SJSA1 (cell line): Measurements from ENCODE around the gene NEK4. TPM values are rescaled to one million over a fixed set of nuclear protein-coding genes. Genes with fewer than 3 reads are reported as not detected.

Experiments used
- DNase-seq, 2 experiments: peaks; one replicate each; pipeline ENCODE4 v3.0.0-alpha.2; 2015 to 2020; ENCODE audit warnings: low spot score in 2 of 2, low read depth in 1 of 2
- H3K27ac ChIP-seq: fragments of 250-450 bp; sonication (Bioruptor Pico); 2 replicates; pipeline ENCODE4 v1.5.1; 2020; ENCODE audit warnings: mild to moderate bottlenecking, moderate library complexity
- H3K27me3 ChIP-seq: fragments of 250-450 bp; sonication (Bioruptor Pico); replicated peaks from 2 replicates; pipeline ENCODE4 v1.5.1; 2020; ENCODE audit warnings: mild to moderate bottlenecking, moderate library complexity
- H3K36me3 ChIP-seq: fragments of 250-450 bp; sonication (Bioruptor Pico); 2 replicates; pipeline ENCODE4 v1.5.1; 2020; ENCODE audit warnings: mild to moderate bottlenecking
- H3K4me1 ChIP-seq: fragments of 250-450 bp; sonication (Bioruptor Pico); replicated peaks from 2 replicates; pipeline ENCODE4 v1.6.1; 2021; ENCODE audit warnings: mild to moderate bottlenecking
- H3K4me3 ChIP-seq: fragments of 250-450 bp; sonication (Bioruptor Pico); 2 replicates; pipeline ENCODE4 v1.5.1; 2020; ENCODE audit warnings: mild to moderate bottlenecking
- H3K9me3 ChIP-seq: fragments of 250-450 bp; sonication (Bioruptor Pico); replicated peaks from 2 replicates; pipeline ENCODE4 v1.5.1; 2020; ENCODE audit warnings: mild to moderate bottlenecking
- total RNA-seq: library from RNA; depleted of rRNA; stranded (reverse); fragments of >200 nt; shearing (Covaris generic); gene quantifications from 2 replicates; pipeline ENCODE4 v1.2.3, GENCODE V29; 2014

Gene NEK4
- total RNA-seq, 1 experiment from 2014 or later: 12.6 TPM

GRCh38 chr3:52789746-52790040 lies 19.0 kb upstream of the NEK4 start:
- Histone ChIP-seq H3K4me1 (no peaks in the 10 kb centered on the region), H3K4me3 (no peak overlapping the region), H3K27me3 (no peaks in the 10 kb centered on the region), H3K27ac (no peak overlapping the region), H3K9me3 (no peaks in the 10 kb centered on the region), H3K36me3 (no peaks in the 10 kb centered on the region)
- DNase-seq: no peak

GRCh38 chr3:52788890-52789745 lies 18.4 kb upstream of the NEK4 start:
- Histone ChIP-seq H3K4me1 (no peaks in the 10 kb centered on the region), H3K27ac (no peak overlapping the region), H3K36me3 (no peaks in the 10 kb centered on the region), H3K27me3 (no peaks in the 10 kb centered on the region), H3K4me3 (no peak overlapping the region), H3K9me3 (no peaks in the 10 kb centered on the region)
- no peak for DNase-seq

- Histone ChIP-seq H3K4me1 (no peaks in the 10 kb centered on the region), H3K27ac (no peak overlapping the region), H3K9me3 (no peaks in the 10 kb centered on the region), H3K27me3 (no peaks in the 10 kb centered on the region), H3K36me3 (no peaks in the 10 kb centered on the region), H3K4me3 (no peak overlapping the region)
- no peak for DNase-seq
These were observed 17.2 kb upstream of the NEK4 start for GRCh38 chr3:52787672-52788625.

- no peaks in the 10 kb centered on the region for H3K4me1 ChIP-seq
- no peak for DNase-seq
- H3K36me3 ChIP-seq: no peaks in the 10 kb centered on the region
- H3K27ac ChIP-seq: no peak overlapping the region
- no peak overlapping the region for H3K4me3 ChIP-seq
- H3K9me3 ChIP-seq: no peaks in the 10 kb centered on the region
- H3K27me3 ChIP-seq: no peaks in the 10 kb centered on the region
These were observed 16.5 kb upstream of the NEK4 start for GRCh38 chr3:52787246-52787645.

- DNase-seq: no peak
- Histone ChIP-seq H3K4me3 (no peak overlapping the region), H3K9me3 (no peaks in the 10 kb centered on the region), H3K27ac (no peak overlapping the region), H3K4me1 (no peaks in the 10 kb centered on the region), H3K36me3 (no peaks in the 10 kb centered on the region), H3K27me3 (no peaks in the 10 kb centered on the region)
These were observed 15.8 kb upstream of the NEK4 start for GRCh38 chr3:52786330-52787215.

- Histone ChIP-seq H3K36me3 (no peaks in the 10 kb centered on the region), H3K9me3 (no peaks in the 10 kb centered on the region), H3K4me1 (no peaks in the 10 kb centered on the region), H3K27ac (no peak overlapping the region), H3K4me3 (no peak overlapping the region), H3K27me3 (no peaks in the 10 kb centered on the region)
- no peak for DNase-seq
These were observed 14.3 kb upstream of the NEK4 start for GRCh38 chr3:52784931-52785590.

GRCh38 chr3:52784021-52784621 lies 13.4 kb upstream of the NEK4 start:
- no peak overlapping the region for H3K4me3 ChIP-seq

GRCh38 chr3:52783211-52783555 lies 12.4 kb upstream of the NEK4 start:
- DNase-seq: no peak
- Histone ChIP-seq H3K4me1 (no peaks in the 10 kb centered on the region), H3K9me3 (no peaks in the 10 kb centered on the region), H3K4me3 (no peak overlapping the region), H3K27ac (no peak overlapping the region), H3K27me3 (no peaks in the 10 kb centered on the region), H3K36me3 (no peaks in the 10 kb centered on the region)

More at GRCh38 chr3:52784021-52784621, 13.4 kb upstream of the NEK4 start:
- DNase-seq: no peak
- Histone ChIP-seq H3K27me3 (no peaks in the 10 kb centered on the region), H3K36me3 (no peaks in the 10 kb centered on the region), H3K4me1 (no peaks in the 10 kb centered on the region), H3K27ac (no peak overlapping the region), H3K9me3 (no peaks in the 10 kb centered on the region)

GRCh38 chr3:52782412-52783210 lies 11.9 kb upstream of the NEK4 start:
- no peaks in the 10 kb centered on the region for H3K36me3 ChIP-seq
- no peak overlapping the region for H3K27ac ChIP-seq
- no peaks in the 10 kb centered on the region for H3K27me3 ChIP-seq
- H3K9me3 ChIP-seq: no peaks in the 10 kb centered on the region
- H3K4me3 ChIP-seq: no peak overlapping the region
- no peak for DNase-seq
- no peaks in the 10 kb centered on the region for H3K4me1 ChIP-seq

GRCh38 chr3:52781741-52782140 lies 11.0 kb upstream of the NEK4 start:
- no peak overlapping the region for H3K27ac ChIP-seq
- H3K36me3 ChIP-seq: no peaks in the 10 kb centered on the region
- DNase-seq: peak in 1 of 2 experiments; percentile 14
- H3K9me3 ChIP-seq: no peaks in the 10 kb centered on the region
- H3K4me1 ChIP-seq: no peaks in the 10 kb centered on the region
- H3K4me3 ChIP-seq: no peak overlapping the region
- no peaks in the 10 kb centered on the region for H3K27me3 ChIP-seq

GRCh38 chr3:52779837-52780585 lies 9.3 kb upstream of the NEK4 start:
- Histone ChIP-seq H3K9me3 (no peaks in the 10 kb centered on the region), H3K36me3 (no peaks in the 10 kb centered on the region), H3K27me3 (no peaks in the 10 kb centered on the region), H3K4me1 (no peaks in the 10 kb centered on the region), H3K27ac (no peak overlapping the region), H3K4me3 (no peak overlapping the region)
- DNase-seq: peak in 1 of 2 experiments; percentile 16
